Measurements from ENCODE around the gene POU6F2. TPM values are rescaled to one million over a fixed set of nuclear protein-coding genes. Genes with fewer than 3 reads are reported as not detected.

The POU6F2 gene
- total RNA-seq, 1 experiment from 2014 or later: 3.9 TPM

DNA sequence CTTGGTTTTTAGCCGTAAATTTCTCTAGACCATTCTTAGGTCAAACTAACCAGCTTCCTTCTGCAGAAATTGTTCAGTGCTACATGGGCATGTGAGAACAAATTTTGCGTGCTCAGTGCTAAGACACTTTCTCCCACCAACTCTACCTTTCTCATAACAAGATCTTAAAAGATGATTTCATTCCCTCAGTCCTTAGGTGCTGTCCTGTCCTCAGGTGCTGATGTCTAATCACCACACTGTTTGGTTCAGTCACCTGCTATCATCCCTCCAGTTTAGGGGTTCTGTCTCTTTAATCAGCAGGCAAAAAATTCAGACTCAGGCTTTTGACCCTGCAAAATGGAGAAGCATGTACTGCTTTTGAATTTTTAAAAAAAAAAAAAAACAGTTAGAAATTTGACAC is 361.0 kb downstream of the POU6F2 start:
- no peaks in the 10 kb centered on the region for H3K4me1 Mint-ChIP-seq (ENCODE audit: low read depth, unreplicated experiment)
- POLR2A ChIA-PET: no interaction called here
- CTCF ChIA-PET: no interaction called here
- TF ChIP-seq, protein P1, sequence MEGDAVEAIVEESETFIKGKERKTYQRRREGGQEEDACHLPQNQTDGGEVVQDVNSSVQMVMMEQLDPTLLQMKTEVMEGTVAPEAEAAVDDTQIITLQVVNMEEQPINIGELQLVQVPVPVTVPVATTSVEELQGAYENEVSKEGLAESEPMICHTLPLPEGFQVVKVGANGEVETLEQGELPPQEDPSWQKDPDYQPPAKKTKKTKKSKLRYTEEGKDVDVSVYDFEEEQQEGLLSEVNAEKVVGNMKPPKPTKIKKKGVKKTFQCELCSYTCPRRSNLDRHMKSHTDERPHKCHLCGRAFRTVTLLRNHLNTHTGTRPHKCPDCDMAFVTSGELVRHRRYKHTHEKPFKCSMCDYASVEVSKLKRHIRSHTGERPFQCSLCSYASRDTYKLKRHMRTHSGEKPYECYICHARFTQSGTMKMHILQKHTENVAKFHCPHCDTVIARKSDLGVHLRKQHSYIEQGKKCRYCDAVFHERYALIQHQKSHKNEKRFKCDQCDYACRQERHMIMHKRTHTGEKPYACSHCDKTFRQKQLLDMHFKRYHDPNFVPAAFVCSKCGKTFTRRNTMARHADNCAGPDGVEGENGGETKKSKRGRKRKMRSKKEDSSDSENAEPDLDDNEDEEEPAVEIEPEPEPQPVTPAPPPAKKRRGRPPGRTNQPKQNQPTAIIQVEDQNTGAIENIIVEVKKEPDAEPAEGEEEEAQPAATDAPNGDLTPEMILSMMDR (IDR thresholded peaks at IDR 0.05; ENCODE audit: insufficient read depth in 1 of 2, low read depth in 1 of 2, low read length in 1 of 2, severe bottlenecking in 1 of 2, unreplicated experiment in 1 of 2): no peak
- Histone ChIP-seq H3K4me3 (ENCODE audit: low read depth, low read length) (no peak overlapping the region), H3K27me3 (replicated peaks; ENCODE audit: control insufficient read depth, insufficient read depth, low read length) (no peaks in the 10 kb centered on the region), H3K36me3 (ENCODE audit: control insufficient read depth, insufficient read depth, low read length) (no peaks in the 10 kb centered on the region), H3K4me1 (no peaks in the 10 kb centered on the region), H3K9me3 (no peaks in the 10 kb centered on the region)
- no peak overlapping the region for H3K4me3 Mint-ChIP-seq (ENCODE audit: unreplicated experiment)
- peaks cover 25% of the 10 kb centered on the region for H3K27me3 Mint-ChIP-seq (ENCODE audit: insufficient read depth, unreplicated experiment)
- no peaks in the 10 kb centered on the region for H3K9me3 Mint-ChIP-seq (ENCODE audit: unreplicated experiment)
- H3K36me3 Mint-ChIP-seq (ENCODE audit: insufficient read depth, unreplicated experiment): no peaks in the 10 kb centered on the region
- no peak overlapping the region for H3K27ac Mint-ChIP-seq (ENCODE audit: unreplicated experiment)
- DNase-seq: no peak
- no TSS peak for BruUV-seq (replicated peaks)
- intact Hi-C loops (cut with micrococcal nuclease; ENCODE audit: unreplicated experiment): no loop called here

DNA sequence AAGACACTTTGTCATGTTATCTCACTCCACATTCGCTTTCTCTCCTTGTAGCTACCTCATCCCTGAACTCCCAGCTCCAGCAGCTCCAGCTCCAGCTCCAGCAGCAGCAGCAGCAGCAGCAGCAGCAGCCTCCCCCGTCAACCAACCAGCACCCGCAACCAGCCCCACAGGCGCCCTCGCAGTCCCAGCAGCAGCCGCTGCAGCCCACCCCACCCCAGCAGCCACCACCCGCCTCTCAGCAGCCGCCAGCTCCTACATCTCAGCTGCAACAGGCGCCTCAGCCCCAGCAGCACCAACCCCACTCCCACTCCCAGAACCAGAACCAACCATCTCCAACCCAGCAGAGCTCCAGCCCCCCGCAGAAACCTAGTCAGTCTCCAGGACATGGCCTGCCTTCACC is 361.9 kb downstream of the POU6F2 start:
- ChIA-PET POLR2A (no interaction called here), CTCF (no interaction called here)
- no peak for DNase-seq
- Histone ChIP-seq H3K4me1 (no peaks in the 10 kb centered on the region), H3K9me3 (no peaks in the 10 kb centered on the region), H3K36me3 (ENCODE audit: control insufficient read depth, insufficient read depth, low read length) (no peaks in the 10 kb centered on the region), H3K4me3 (ENCODE audit: low read depth, low read length) (no peak overlapping the region), H3K27me3 (replicated peaks; ENCODE audit: control insufficient read depth, insufficient read depth, low read length) (no peaks in the 10 kb centered on the region)
- BruUV-seq (replicated peaks): no TSS peak
- Mint-ChIP-seq H3K4me3 (ENCODE audit: unreplicated experiment) (no peak overlapping the region), H3K27ac (ENCODE audit: unreplicated experiment) (no peak overlapping the region), H3K4me1 (ENCODE audit: low read depth, unreplicated experiment) (no peaks in the 10 kb centered on the region), H3K36me3 (ENCODE audit: insufficient read depth, unreplicated experiment) (no peaks in the 10 kb centered on the region), H3K27me3 (ENCODE audit: insufficient read depth, unreplicated experiment) (peaks cover 25% of the 10 kb centered on the region), H3K9me3 (ENCODE audit: unreplicated experiment) (no peaks in the 10 kb centered on the region)
- TF ChIP-seq, protein P1 (IDR thresholded peaks at IDR 0.05; ENCODE audit: insufficient read depth in 1 of 2, low read depth in 1 of 2, low read length in 1 of 2, severe bottlenecking in 1 of 2, unreplicated experiment in 1 of 2): no peak
- intact Hi-C loops (cut with micrococcal nuclease; ENCODE audit: unreplicated experiment): no loop called here

DNA sequence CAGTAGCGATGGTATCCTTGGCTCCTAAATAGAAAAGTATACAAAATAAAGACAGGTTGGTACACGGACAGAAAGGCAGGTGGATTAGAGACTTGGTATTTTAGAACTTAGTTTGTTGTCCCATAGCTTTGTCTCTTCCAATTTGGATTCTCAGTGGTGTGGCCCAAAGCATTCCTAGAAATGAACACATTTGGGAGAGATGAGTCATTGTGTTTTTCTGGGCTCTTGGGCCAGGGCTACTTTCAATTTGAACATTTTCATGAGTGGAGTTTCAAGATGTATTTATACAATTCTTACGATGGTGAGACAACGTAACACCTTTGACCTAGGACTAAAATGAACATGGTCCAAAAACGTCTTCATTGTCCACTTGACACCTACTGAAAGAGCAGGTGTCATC is 363.4 kb downstream of the POU6F2 start:
- H3K27ac Mint-ChIP-seq (ENCODE audit: unreplicated experiment): no peak overlapping the region
- peaks cover 24% of the 10 kb centered on the region for H3K27me3 Mint-ChIP-seq (ENCODE audit: insufficient read depth, unreplicated experiment)
- ChIA-PET CTCF (no interaction called here), POLR2A (no interaction called here)
- no peaks in the 10 kb centered on the region for H3K27me3 ChIP-seq (replicated peaks; ENCODE audit: control insufficient read depth, insufficient read depth, low read length)
- H3K9me3 ChIP-seq: no peaks in the 10 kb centered on the region
- no peak overlapping the region for H3K4me3 Mint-ChIP-seq (ENCODE audit: unreplicated experiment)
- DNase-seq: no peak
- H3K4me1 Mint-ChIP-seq (ENCODE audit: low read depth, unreplicated experiment): no peaks in the 10 kb centered on the region
- H3K9me3 Mint-ChIP-seq (ENCODE audit: unreplicated experiment): no peaks in the 10 kb centered on the region
- intact Hi-C loops (cut with micrococcal nuclease; ENCODE audit: unreplicated experiment): no loop called here
- no peak overlapping the region for H3K4me3 ChIP-seq (ENCODE audit: low read depth, low read length)
- BruUV-seq (replicated peaks): no TSS peak
- no peaks in the 10 kb centered on the region for H3K4me1 ChIP-seq
- H3K36me3 Mint-ChIP-seq (ENCODE audit: insufficient read depth, unreplicated experiment): no peaks in the 10 kb centered on the region
- no peaks in the 10 kb centered on the region for H3K36me3 ChIP-seq (ENCODE audit: control insufficient read depth, insufficient read depth, low read length)
- TF ChIP-seq, protein P1 (IDR thresholded peaks at IDR 0.05; ENCODE audit: insufficient read depth in 1 of 2, low read depth in 1 of 2, low read length in 1 of 2, severe bottlenecking in 1 of 2, unreplicated experiment in 1 of 2): no peak

All from Caco-2 (cell line).